GM12878 (cell line): ENCODE results near the gene NKG7. TPM values are rescaled to one million over a fixed set of nuclear protein-coding genes. Genes with fewer than 3 reads are reported as not detected.

Experiments
- ATAC-seq: fragments of 200-7000 bp; cut with Tn5 transposase; 3 replicates; pipeline ENCODE4 v1.9.1; 2020; ENCODE audit warnings: mild to moderate bottlenecking, moderate library complexity
- BruUV-seq: library from RNA; stranded (reverse); fragments of 400-500 nt; replicated peaks from 2 replicates; lab custom pipeline; 2021; lab: Mats Ljungman, UMichigan
- CTCF ChIA-PET: fragments of 300-600 bp; sonication (Branson Sonifier 250); formaldehyde crosslinking; extraction: SDS; loops from one replicate; lab custom pipeline; 2021; ENCODE audit warnings: inconsistent platforms; lab: Yijun Ruan, JAX
- POLR2A ChIA-PET: fragments of 350-600 bp; formaldehyde crosslinking; extraction: SDS; loops from one replicate; lab custom pipeline; 2021; ENCODE audit warnings: inconsistent platforms; lab: Charles Lee
- RAD21 ChIA-PET: fragments of 300-600 bp; sonication (Branson Sonifier 250); formaldehyde crosslinking; loops from one replicate; lab custom pipeline; 2023; ENCODE audit warnings: antibody characterized with exemption; ENCODE audit not compliant: unreplicated experiment; lab: Charles Lee
- SMC1A ChIA-PET: fragments of 300-600 bp; sonication (Branson Sonifier 250); formaldehyde crosslinking; loops from one replicate; lab custom pipeline; 2023; ENCODE audit not compliant: unreplicated experiment, uncharacterized antibody; lab: Charles Lee
- DNase-seq: peaks from one replicate; pipeline ENCODE4 v3.0.0-alpha.2; 2011; ENCODE audit warnings: low read depth, low spot score
- FAIRE-seq: peaks from 3 replicates; lab custom pipeline; 2011; peaks lifted over from hg19 to GRCh38; lab: Jason Lieb, UNC
- H2AFZ ChIP-seq: 2 replicates; pipeline ENCODE4 v1.6.0; 2011; ENCODE audit warnings: low read depth, low read length, control low read depth; ENCODE audit not compliant: control insufficient read depth
- H3K27ac ChIP-seq: 2 replicates; pipeline ENCODE4 v1.5.1; 2011; ENCODE audit warnings: control low read depth; ENCODE audit not compliant: control insufficient read depth, insufficient read depth
- H3K27me3 ChIP-seq, 2 experiments: replicated peaks in 1 of 2; 2 replicates each; pipeline versions ENCODE4 v1.6.0 to v1.6.1; 2011; ENCODE audit warnings: low read length in 1 of 2; ENCODE audit not compliant: control insufficient read depth in 2 of 2, insufficient read depth in 2 of 2
- H3K36me3 ChIP-seq, 2 experiments: 2 replicates each; pipeline ENCODE4 v1.5.1; 2011; ENCODE audit warnings: low read length in 1 of 2; ENCODE audit not compliant: control insufficient read depth in 2 of 2, insufficient read depth in 2 of 2
- H3K4me1 ChIP-seq: 2 replicates; pipeline ENCODE4 v1.6.1; 2011; ENCODE audit warnings: mild to moderate bottlenecking, low read length, moderate library complexity, mixed read lengths; ENCODE audit not compliant: control insufficient read depth, insufficient read depth
- H3K4me2 ChIP-seq: 2 replicates; pipeline ENCODE4 v1.6.0; 2011; ENCODE audit warnings: control low read depth; ENCODE audit not compliant: control insufficient read depth, insufficient read depth
- H3K4me3 ChIP-seq: fragments of 200-600 bp; sonication (generic); 2 replicates; pipeline ENCODE4 v1.5.1; 2016
- H3K79me2 ChIP-seq: 2 replicates; pipeline ENCODE4 v1.6.0; 2011; ENCODE audit warnings: low read length; ENCODE audit not compliant: control insufficient read depth, insufficient read depth
- H3K9ac ChIP-seq: 2 replicates; pipeline ENCODE4 v1.8.0; 2011; ENCODE audit warnings: low read length, control low read depth, mixed read lengths; ENCODE audit not compliant: control insufficient read depth, insufficient read depth
- H3K9me3 ChIP-seq: replicated peaks from 3 replicates; pipeline ENCODE4 v1.5.1; 2011; ENCODE audit warnings: mild to moderate bottlenecking, low read length; ENCODE audit not compliant: control insufficient read depth, insufficient read depth
- H4K20me1 ChIP-seq: 2 replicates; pipeline ENCODE4 v1.6.0; 2011; ENCODE audit not compliant: control insufficient read depth, insufficient read depth
- BCL11A ChIP-seq: IDR thresholded peaks from 2 replicates; pipeline ENCODE4 v1.6.1; 2011; ENCODE audit warnings: low read depth, low read length
- IKZF1 ChIP-seq: fragments of 450-650 bp; conservative IDR thresholded peaks from 2 replicates; pipeline ENCODE4 v1.6.1; 2017; ENCODE audit warnings: antibody characterized with exemption, mild to moderate bottlenecking
- IRF4 ChIP-seq: IDR thresholded peaks from 2 replicates; pipeline ENCODE4 v1.6.1; 2011; ENCODE audit warnings: low read depth, low read length
- MYC ChIP-seq: IDR thresholded peaks from 2 replicates; pipeline ENCODE4 v1.6.1; 2011; ENCODE audit warnings: mild to moderate bottlenecking, low read length, moderate library complexity, inconsistent platforms; ENCODE audit not compliant: insufficient read depth, insufficient replicate concordance, insufficient read length, severe bottlenecking
- POLR2AphosphoS5 ChIP-seq: IDR thresholded peaks from 2 replicates; pipeline ENCODE4 v1.6.1; 2011; ENCODE audit warnings: mild to moderate bottlenecking, low read length, inconsistent platforms
- RBBP5 ChIP-seq: fragments of 200-600 bp; sonication (generic); conservative IDR thresholded peaks from 2 replicates; pipeline ENCODE4 v1.6.1; 2016
- RCOR1 ChIP-seq: conservative IDR thresholded peaks from 2 replicates; pipeline ENCODE4 v1.6.1; 2012; ENCODE audit warnings: low read depth, low read length, improper control_type of control experiment
- SIN3A ChIP-seq: IDR thresholded peaks from 2 replicates; pipeline ENCODE4 v1.6.1; 2012; ENCODE audit warnings: low read depth, low read length, improper control_type of control experiment
- SPI1 ChIP-seq: IDR thresholded peaks from 2 replicates; pipeline ENCODE4 v1.6.1; 2011; ENCODE audit warnings: low read depth, mild to moderate bottlenecking, low read length, moderate library complexity, borderline replicate concordance; ENCODE audit not compliant: insufficient read depth
- SREBF1 ChIP-seq: IDR thresholded peaks from 2 replicates; pipeline ENCODE4 v1.6.1; 2012; ENCODE audit warnings: mild to moderate bottlenecking, low read length
- SREBF2 ChIP-seq: IDR thresholded peaks from 2 replicates; pipeline ENCODE4 v1.6.1; 2012; ENCODE audit warnings: mild to moderate bottlenecking, low read length
- TAF1 ChIP-seq: IDR thresholded peaks from 2 replicates; pipeline ENCODE4 v1.6.1; 2011; ENCODE audit warnings: mild to moderate bottlenecking, low read depth, low read length, borderline replicate concordance
- TBL1XR1 ChIP-seq: IDR thresholded peaks from 2 replicates; pipeline ENCODE4 v1.6.1; 2012; ENCODE audit warnings: low read depth, low read length, improper control_type of control experiment
- ZBED1 ChIP-seq: IDR thresholded peaks from 2 replicates; pipeline ENCODE4 v1.6.1; 2016; ENCODE audit warnings: borderline replicate concordance
- WGBS: methylation state at CpG from one replicate; pipeline ENCODE4 v1.1.6; 2016; ENCODE audit warnings: low lambda C conversion rate; ENCODE audit not compliant: insufficient replicate concordance, insufficient coverage; ENCODE audit errors: missing lambda C conversion rate; 5-methylcytosine and 5-hydroxymethylcytosine counted together
- in situ Hi-C: fragments of 300-500 bp; cut with MboI; formaldehyde crosslinking; loops from 9 replicates; pipeline ENCODE4 v1.14.3; 2018; ENCODE audit warnings: mixed read lengths
- intact Hi-C: fragments of 100-400 bp; cut with micrococcal nuclease; formaldehyde crosslinking; loops from one replicate; pipeline ENCODE4 v1.14.2; 2022; ENCODE audit not compliant: unreplicated experiment
- polyA plus RNA-seq, 11 experiments: library from polyadenylated mRNA; depleted of rRNA in 4 of 11; unstranded in 6 of 11; stranded (reverse) in 5 of 11; fragments of >200 nt; fragmentation: Nextera tagmentation in 4 of 11; fragmentation: Illumina TruSeq in 1 of 11; extraction: Ambion mirVana in 4 of 11; extraction: Trizol in 1 of 11; gene quantifications; 1 replicate in 1 of 11; 2 replicates in 10 of 11; pipeline versions ENCODE4 v1.2.1 to v1.2.3, GENCODE V29; 2011 to 2016; ENCODE audit warnings: inconsistent platforms in 2 of 11, missing spikeins in 2 of 11, low read depth in 1 of 11
- total RNA-seq, 4 experiments: library from RNA; depleted of rRNA in 3 of 4; stranded (reverse); fragments of >200 nt in 3 of 4; fragmentation: Illumina TruSeq in 1 of 4; extraction: Trizol in 1 of 4; gene quantifications; 2 replicates each; pipeline versions ENCODE4 v1.2.1 to v1.2.3, GENCODE V29; 2013 to 2021
- TF ChIP-seq, protein P1 (sequence below): fragments of 450-650 bp; IDR thresholded peaks from 2 replicates; pipeline ENCODE4 v1.6.1; 2017; ENCODE audit warnings: low read depth, mild to moderate bottlenecking, moderate library complexity
- TF ChIP-seq, protein P2 (sequence below): fragments of 450-650 bp; conservative IDR thresholded peaks from 2 replicates; pipeline ENCODE4 v1.6.1; 2017; ENCODE audit warnings: mild to moderate bottlenecking, moderate library complexity
- TF ChIP-seq, protein P3 (sequence below): IDR thresholded peaks from 2 replicates; pipeline ENCODE4 v1.6.1; 2012; ENCODE audit warnings: low read depth, low read length, improper control_type of control experiment

The NKG7 gene
- total and polyA plus RNA-seq, 10 of the 15 experiments (the other 5 are each of a cell fraction or from before 2014, with no cell fraction given): 10.0 to 48.7 (median 22.3) TPM

DNA sequence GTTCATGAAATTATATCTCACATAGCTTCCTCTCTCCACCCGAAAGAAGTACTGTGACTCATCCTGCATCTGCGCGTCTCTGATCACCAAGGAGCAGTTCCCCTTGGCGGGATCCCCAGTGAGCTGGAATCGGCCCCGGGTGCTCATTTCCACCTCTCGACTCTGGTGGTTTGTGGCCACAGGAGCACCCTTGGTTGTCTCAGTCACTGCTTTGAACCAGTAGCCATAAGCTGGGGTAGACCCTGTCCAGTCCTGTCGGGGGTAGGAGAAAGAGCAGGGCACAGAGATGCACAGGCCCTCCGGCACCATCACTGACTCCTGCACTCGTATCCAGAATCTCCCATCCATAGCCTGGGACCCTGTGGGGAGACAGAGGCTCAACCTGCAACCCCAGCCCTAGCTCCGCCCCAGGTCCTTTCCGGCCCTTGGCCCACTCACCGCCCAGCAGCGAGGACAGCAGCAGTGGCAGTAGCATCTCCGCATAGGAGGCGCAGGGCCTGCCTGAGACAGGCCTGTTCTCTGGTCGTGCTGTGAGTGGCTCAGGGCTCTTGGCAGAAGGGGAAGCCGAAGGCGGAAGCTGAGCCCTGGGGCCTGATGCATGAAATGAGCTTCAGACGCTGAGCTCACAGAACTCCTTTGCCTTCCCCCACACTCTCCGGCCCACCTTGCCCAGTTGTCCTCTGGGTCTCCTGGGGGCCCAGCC, 44.8 kb upstream of the NKG7 start, which contains the start of gene SIGLEC10:
SIGLEC10 (minus strand) TSS at position 536 of the 703 bp plus-strand sequence; CDS start at position 475, 61 bp downstream.
- peak within 1 kb of the TSS; percentile 49; the same call in 1 of the 2 replicates for H3K4me3 ChIP-seq
- BruUV-seq: TSS peak; percentile 55
- peak within 1 kb of the TSS; percentile 88 for H3K4me2 ChIP-seq
- SMC1A ChIA-PET: interaction anchor here (0.7 to 2.9 kb wide), 20 partner anchors 9 to 360 kb away, joined by 3 to 43 read pairs (median 5); partner anchors contain the start of gene VSIG10L
- H2AFZ ChIP-seq: peak within 1 kb of the TSS; percentile 78
- no peaks in the 10 kb centered on the region for H3K27me3 ChIP-seq
- RAD21 ChIA-PET: interaction anchor here (0.6 to 5.8 kb wide), 14 partner anchors 10 to 244 kb away, joined by 3 to 51 read pairs (median 6); partner anchors contain the start of gene NKG7
- CTCF ChIA-PET: interaction anchor here (0.6 to 9.7 kb wide), 19 partner anchors 8 to 361 kb away, joined by 3 to 142 read pairs (median 6); partner anchors contain the start of genes LIM2 and NKG7
- peak; percentile 97 for FAIRE-seq
- H3K9ac ChIP-seq: peak within 1 kb of the TSS; percentile 48
- in situ Hi-C loops: no loop called here
- peak; percentile 92 for ATAC-seq
- POLR2A ChIA-PET: interaction anchor here (0.6 to 2.9 kb wide), 8 partner anchors 10 to 78 kb away, joined by 3 to 37 read pairs (median 3); partner anchors contain the start of genes LIM2 and NKG7
- no peaks in the 10 kb centered on the region for H4K20me1 ChIP-seq
- intact Hi-C loops: loop anchor here (2.0 kb wide), 2 partner anchors 22 to 24 kb away; no protein-coding TSS in a partner anchor
- no peaks in the 10 kb centered on the region for H3K79me2 ChIP-seq
- H3K9me3 ChIP-seq: no peaks in the 10 kb centered on the region
- DNase-seq: no peak
- WGBS: 14% methylated on average over 21 of the region's 21 CpGs
- peaks cover 16% of the 10 kb centered on the region for H3K4me1 ChIP-seq
- no peaks in the 10 kb centered on the region for H3K36me3 ChIP-seq
- H3K27ac ChIP-seq: peak within 1 kb of the TSS; percentile 50
- peak; percentile 86 for TF ChIP-seq SPI1
- peak; percentile 46; the same call in 1 of the 2 replicates for TF ChIP-seq TAF1
- TF ChIP-seq SREBF2: no peak
- TF ChIP-seq, protein P1, sequence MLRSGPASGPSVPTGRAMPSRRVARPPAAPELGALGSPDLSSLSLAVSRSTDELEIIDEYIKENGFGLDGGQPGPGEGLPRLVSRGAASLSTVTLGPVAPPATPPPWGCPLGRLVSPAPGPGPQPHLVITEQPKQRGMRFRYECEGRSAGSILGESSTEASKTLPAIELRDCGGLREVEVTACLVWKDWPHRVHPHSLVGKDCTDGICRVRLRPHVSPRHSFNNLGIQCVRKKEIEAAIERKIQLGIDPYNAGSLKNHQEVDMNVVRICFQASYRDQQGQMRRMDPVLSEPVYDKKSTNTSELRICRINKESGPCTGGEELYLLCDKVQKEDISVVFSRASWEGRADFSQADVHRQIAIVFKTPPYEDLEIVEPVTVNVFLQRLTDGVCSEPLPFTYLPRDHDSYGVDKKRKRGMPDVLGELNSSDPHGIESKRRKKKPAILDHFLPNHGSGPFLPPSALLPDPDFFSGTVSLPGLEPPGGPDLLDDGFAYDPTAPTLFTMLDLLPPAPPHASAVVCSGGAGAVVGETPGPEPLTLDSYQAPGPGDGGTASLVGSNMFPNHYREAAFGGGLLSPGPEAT: no peak
- no peak for TF ChIP-seq SREBF1
- peak; percentile 65 for TF ChIP-seq IKZF1
- TF ChIP-seq RBBP5: no peak
- TF ChIP-seq, protein P2, sequence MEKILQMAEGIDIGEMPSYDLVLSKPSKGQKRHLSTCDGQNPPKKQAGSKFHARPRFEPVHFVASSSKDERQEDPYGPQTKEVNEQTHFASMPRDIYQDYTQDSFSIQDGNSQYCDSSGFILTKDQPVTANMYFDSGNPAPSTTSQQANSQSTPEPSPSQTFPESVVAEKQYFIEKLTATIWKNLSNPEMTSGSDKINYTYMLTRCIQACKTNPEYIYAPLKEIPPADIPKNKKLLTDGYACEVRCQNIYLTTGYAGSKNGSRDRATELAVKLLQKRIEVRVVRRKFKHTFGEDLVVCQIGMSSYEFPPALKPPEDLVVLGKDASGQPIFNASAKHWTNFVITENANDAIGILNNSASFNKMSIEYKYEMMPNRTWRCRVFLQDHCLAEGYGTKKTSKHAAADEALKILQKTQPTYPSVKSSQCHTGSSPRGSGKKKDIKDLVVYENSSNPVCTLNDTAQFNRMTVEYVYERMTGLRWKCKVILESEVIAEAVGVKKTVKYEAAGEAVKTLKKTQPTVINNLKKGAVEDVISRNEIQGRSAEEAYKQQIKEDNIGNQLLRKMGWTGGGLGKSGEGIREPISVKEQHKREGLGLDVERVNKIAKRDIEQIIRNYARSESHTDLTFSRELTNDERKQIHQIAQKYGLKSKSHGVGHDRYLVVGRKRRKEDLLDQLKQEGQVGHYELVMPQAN: no peak
- 0 out of 2 replicates have a peak, but pooled peaks have one; percentile 28 for TF ChIP-seq RCOR1
- no peak for TF ChIP-seq SIN3A
- TF ChIP-seq, protein P3, sequence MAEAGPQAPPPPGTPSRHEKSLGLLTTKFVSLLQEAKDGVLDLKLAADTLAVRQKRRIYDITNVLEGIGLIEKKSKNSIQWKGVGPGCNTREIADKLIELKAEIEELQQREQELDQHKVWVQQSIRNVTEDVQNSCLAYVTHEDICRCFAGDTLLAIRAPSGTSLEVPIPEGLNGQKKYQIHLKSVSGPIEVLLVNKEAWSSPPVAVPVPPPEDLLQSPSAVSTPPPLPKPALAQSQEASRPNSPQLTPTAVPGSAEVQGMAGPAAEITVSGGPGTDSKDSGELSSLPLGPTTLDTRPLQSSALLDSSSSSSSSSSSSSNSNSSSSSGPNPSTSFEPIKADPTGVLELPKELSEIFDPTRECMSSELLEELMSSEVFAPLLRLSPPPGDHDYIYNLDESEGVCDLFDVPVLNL: no peak
- no peak for TF ChIP-seq MYC
- 0 out of 2 replicates have a peak, but pooled peaks have one; percentile 36 for TF ChIP-seq BCL11A
- no peak for TF ChIP-seq TBL1XR1
- TF ChIP-seq IRF4: peak; percentile 15; the same call in 1 of the 2 replicates
- TF ChIP-seq POLR2AphosphoS5: peak; percentile 52; the same call in 1 of the 2 replicates
- peak; percentile 51; the same call in 1 of the 2 replicates for TF ChIP-seq ZBED1
